DOHH2 (cell line): Measurements from ENCODE around the gene MLLT10.
A peak's percentile ranks its signal among the peaks of the same experiment; 100 is the strongest.

Experiments
- H3F3A ChIP-seq: fragments of 200-600 bp; sonication (generic), shearing (Covaris generic); 2 replicates; pipeline ENCODE4 v1.6.0; 2016; ENCODE audit warnings: antibody characterized with exemption, mild to moderate bottlenecking; ENCODE audit not compliant: control insufficient read depth, insufficient read depth
- H3K27ac ChIP-seq: fragments of 200-600 bp; sonication (generic); 2 replicates; pipeline ENCODE4 v1.5.1; 2014; ENCODE audit warnings: low read depth, mild to moderate bottlenecking, low read length, moderate library complexity
- H3K27me3 ChIP-seq: fragments of 200-600 bp; sonication (generic); 2 replicates; pipeline ENCODE4 v1.6.1; 2014; ENCODE audit warnings: mild to moderate bottlenecking, low read length, mixed read lengths; ENCODE audit not compliant: control insufficient read depth
- H3K36me3 ChIP-seq: fragments of 200-600 bp; sonication (generic); 2 replicates; pipeline ENCODE4 v1.6.1; 2014; ENCODE audit warnings: mild to moderate bottlenecking, low read length, moderate library complexity, mixed read lengths; ENCODE audit not compliant: control insufficient read depth
- H3K4me1 ChIP-seq: fragments of 200-600 bp; sonication (generic); 2 replicates; pipeline ENCODE4 v1.6.1; 2014; ENCODE audit warnings: mild to moderate bottlenecking, low read length, mixed read lengths; ENCODE audit not compliant: control insufficient read depth
- H3K4me2 ChIP-seq: fragments of 200-600 bp; sonication (generic); 2 replicates; pipeline ENCODE4 v1.6.0; 2014; ENCODE audit warnings: mild to moderate bottlenecking, low read length, moderate library complexity
- H3K4me3 ChIP-seq: fragments of 200-600 bp; sonication (generic); 2 replicates; pipeline ENCODE4 v1.5.1; 2014; ENCODE audit warnings: mild to moderate bottlenecking, low read length, mixed read lengths
- H3K79me2 ChIP-seq: fragments of 200-600 bp; sonication (generic); 2 replicates; pipeline ENCODE4 v1.6.1; 2014; ENCODE audit warnings: mild to moderate bottlenecking, low read length, mixed read lengths; ENCODE audit not compliant: control insufficient read depth
- H3K9me2 ChIP-seq: fragments of 200-600 bp; sonication (generic); replicated peaks from 2 replicates; pipeline ENCODE4 v1.6.1; 2014; ENCODE audit warnings: mild to moderate bottlenecking, low read length, mixed read lengths; ENCODE audit not compliant: control insufficient read depth
- H3K9me3 ChIP-seq: fragments of 200-600 bp; sonication (generic); 2 replicates; pipeline ENCODE4 v1.6.1; 2014; ENCODE audit warnings: antibody characterized with exemption, low read length, mixed read lengths; ENCODE audit not compliant: control insufficient read depth, insufficient read depth
- H4K20me1 ChIP-seq: fragments of 200-600 bp; sonication (generic); 2 replicates; pipeline ENCODE4 v1.6.0; 2014; ENCODE audit warnings: low read depth, mild to moderate bottlenecking, antibody characterized with exemption, low read length, moderate library complexity; ENCODE audit not compliant: control insufficient read depth, insufficient read depth
- CTCF ChIP-seq: fragments of 200-600 bp; sonication (generic); IDR thresholded peaks from one replicate; pipeline ENCODE4 v1.5.1; 2014; ENCODE audit warnings: antibody characterized with exemption, mild to moderate bottlenecking, low read depth, low read length; ENCODE audit not compliant: poor library complexity, severe bottlenecking
- EZH2phosphoT487 ChIP-seq: fragments of 200-600 bp; sonication (generic); IDR thresholded peaks from 2 replicates; pipeline ENCODE4 v1.6.1; 2017; ENCODE audit warnings: borderline replicate concordance, mild to moderate bottlenecking, antibody characterized with exemption, low read length, moderate library complexity, mixed read lengths

The MLLT10 gene

GRCh38 chr10:21499701-21500577 is 34.1 kb upstream of the MLLT10 start:
- Histone ChIP-seq H3K9me2 (no peaks in the 10 kb centered on the region), H3K4me1 (peaks cover 22% of the 10 kb centered on the region), H3F3A (0 out of 2 replicates have a peak, but pooled peaks cover 4% of the 10 kb centered on the region), H3K27ac (no peak overlapping the region), H3K9me3 (no peaks in the 10 kb centered on the region), H3K4me3 (peak overlapping the region; percentile 37), H3K27me3 (peaks cover 79% of the 10 kb centered on the region), H3K4me2 (peak overlapping the region; percentile 54), H3K79me2 (no peaks in the 10 kb centered on the region), H4K20me1 (no peaks in the 10 kb centered on the region), H3K36me3 (no peaks in the 10 kb centered on the region)
- TF ChIP-seq EZH2phosphoT487 = 0 out of 2 replicates have a peak, but pooled peaks have one; percentile 42
- no peak for TF ChIP-seq CTCF

- H3K9me3 ChIP-seq = no peaks in the 10 kb centered on the region
- H3K79me2 ChIP-seq = no peaks in the 10 kb centered on the region
- no peaks in the 10 kb centered on the region for H4K20me1 ChIP-seq
- H3K4me3 ChIP-seq = no peak overlapping the region
- peaks cover 16% of the 10 kb centered on the region for H3K4me1 ChIP-seq
- no peak overlapping the region for H3K27ac ChIP-seq
- peaks cover 74% of the 10 kb centered on the region for H3K27me3 ChIP-seq
- H3K36me3 ChIP-seq = no peaks in the 10 kb centered on the region
- H3K4me2 ChIP-seq = peak overlapping the region; percentile 54
- H3F3A ChIP-seq = 0 out of 2 replicates have a peak, but pooled peaks cover 4% of the 10 kb centered on the region
- no peaks in the 10 kb centered on the region for H3K9me2 ChIP-seq
- no peak for TF ChIP-seq CTCF
- peak; percentile 2; the same call in 1 of the 2 replicates for TF ChIP-seq EZH2phosphoT487
These were observed 33.5 kb upstream of the MLLT10 start for GRCh38 chr10:21500578-21500910.

GRCh38 chr10:21501091-21501490 is 32.9 kb upstream of the MLLT10 start:
- H3K27me3 ChIP-seq = peaks cover 79% of the 10 kb centered on the region
- 0 out of 2 replicates have a peak, but pooled peaks cover 4% of the 10 kb centered on the region for H3F3A ChIP-seq
- no peaks in the 10 kb centered on the region for H3K9me2 ChIP-seq
- no peak overlapping the region for H3K4me2 ChIP-seq
- no peaks in the 10 kb centered on the region for H3K9me3 ChIP-seq
- no peaks in the 10 kb centered on the region for H3K79me2 ChIP-seq
- H4K20me1 ChIP-seq = no peaks in the 10 kb centered on the region
- H3K27ac ChIP-seq = no peak overlapping the region
- no peaks in the 10 kb centered on the region for H3K36me3 ChIP-seq
- H3K4me1 ChIP-seq = peaks cover 15% of the 10 kb centered on the region
- no peak overlapping the region for H3K4me3 ChIP-seq
- TF ChIP-seq CTCF = no peak
- no peak for TF ChIP-seq EZH2phosphoT487
